H1 (cell line): ENCODE measurements around the gene DTX3. TPM values are rescaled to one million over a fixed set of nuclear protein-coding genes. Genes with fewer than 3 reads are reported as not detected.

Experiments used
- GTF2F1 ChIP-seq: IDR thresholded peaks from 2 replicates; pipeline ENCODE4 v1.6.1; 2012; ENCODE audit warnings: low read depth, low read length, improper control_type of control experiment, borderline replicate concordance
- SUZ12 ChIP-seq: fragments of 200-600 bp; sonication (generic); IDR thresholded peaks from 2 replicates; pipeline ENCODE4 v1.6.1; 2012; ENCODE audit warnings: mild to moderate bottlenecking, inconsistent platforms, low read length, moderate library complexity, mixed read lengths
- polyA plus RNA-seq, 7 experiments: library from polyadenylated mRNA; depleted of rRNA in 3 of 7; stranded (reverse) in 5 of 7; unstranded in 2 of 7; fragments of >200 nt in 5 of 7; fragments of 200-250 nt in 2 of 7; gene quantifications; 1 replicate in 5 of 7; 2 replicates in 1 of 7; 4 replicates in 1 of 7; pipeline versions ENCODE4 v1.2.1 to v1.2.3, GENCODE V29; 2011 to 2013; ENCODE audit warnings: missing spikeins in 2 of 7, mixed read lengths in 2 of 7
- total RNA-seq: library from RNA; stranded (reverse); fragmentation: NEBNext Ultra II Directional; extraction: Animal tissue kit (Norgen Biotek cat#: 25700); gene quantifications from 2 replicates; pipeline ENCODE4 v1.2.1, GENCODE V29; 2021

DTX3 gene
- total and polyA plus RNA-seq, 2 of the 8 experiments (the other 6 are each of a cell fraction or from before 2014, with no cell fraction given): 41.8 to 92.5 TPM

- TF ChIP-seq SUZ12 (no peak), GTF2F1 (no peak)
Measured at GRCh38 chr12:57654042-57654441, 49.4 kb downstream of the DTX3 start (continued).
